GM12878 (cell line): ENCODE measurements around the gene LOXL3. TPM values are rescaled to one million over a fixed set of nuclear protein-coding genes. Genes with fewer than 3 reads are reported as not detected.

ENCODE experiments used
- ATAC-seq: fragments of 200-7000 bp; cut with Tn5 transposase; 3 replicates; pipeline ENCODE4 v1.9.1; 2020; ENCODE audit warnings: mild to moderate bottlenecking, moderate library complexity
- BruUV-seq: library from RNA; stranded (reverse); fragments of 400-500 nt; replicated peaks from 2 replicates; lab custom pipeline; 2021; lab: Mats Ljungman, UMichigan
- CTCF ChIA-PET: fragments of 300-600 bp; sonication (Branson Sonifier 250); formaldehyde crosslinking; extraction: SDS; loops from one replicate; lab custom pipeline; 2021; ENCODE audit warnings: inconsistent platforms; lab: Yijun Ruan, JAX
- POLR2A ChIA-PET: fragments of 350-600 bp; formaldehyde crosslinking; extraction: SDS; loops from one replicate; lab custom pipeline; 2021; ENCODE audit warnings: inconsistent platforms; lab: Charles Lee
- RAD21 ChIA-PET: fragments of 300-600 bp; sonication (Branson Sonifier 250); formaldehyde crosslinking; loops from one replicate; lab custom pipeline; 2023; ENCODE audit warnings: antibody characterized with exemption; ENCODE audit not compliant: unreplicated experiment; lab: Charles Lee
- SMC1A ChIA-PET: fragments of 300-600 bp; sonication (Branson Sonifier 250); formaldehyde crosslinking; loops from one replicate; lab custom pipeline; 2023; ENCODE audit not compliant: unreplicated experiment, uncharacterized antibody; lab: Charles Lee
- DNase-seq: peaks from one replicate; pipeline ENCODE4 v3.0.0-alpha.2; 2011; ENCODE audit warnings: low read depth, low spot score
- FAIRE-seq: peaks from 3 replicates; lab custom pipeline; 2011; peaks lifted over from hg19 to GRCh38; lab: Jason Lieb, UNC
- H2AFZ ChIP-seq: 2 replicates; pipeline ENCODE4 v1.6.0; 2011; ENCODE audit warnings: low read depth, low read length, control low read depth; ENCODE audit not compliant: control insufficient read depth
- H3K27ac ChIP-seq: 2 replicates; pipeline ENCODE4 v1.5.1; 2011; ENCODE audit warnings: control low read depth; ENCODE audit not compliant: control insufficient read depth, insufficient read depth
- H3K27me3 ChIP-seq, 2 experiments: replicated peaks in 1 of 2; 2 replicates each; pipeline versions ENCODE4 v1.6.0 to v1.6.1; 2011; ENCODE audit warnings: low read length in 1 of 2; ENCODE audit not compliant: control insufficient read depth in 2 of 2, insufficient read depth in 2 of 2
- H3K36me3 ChIP-seq, 2 experiments: 2 replicates each; pipeline ENCODE4 v1.5.1; 2011; ENCODE audit warnings: low read length in 1 of 2; ENCODE audit not compliant: control insufficient read depth in 2 of 2, insufficient read depth in 2 of 2
- H3K4me1 ChIP-seq: 2 replicates; pipeline ENCODE4 v1.6.1; 2011; ENCODE audit warnings: mild to moderate bottlenecking, low read length, moderate library complexity, mixed read lengths; ENCODE audit not compliant: control insufficient read depth, insufficient read depth
- H3K4me2 ChIP-seq: 2 replicates; pipeline ENCODE4 v1.6.0; 2011; ENCODE audit warnings: control low read depth; ENCODE audit not compliant: control insufficient read depth, insufficient read depth
- H3K4me3 ChIP-seq: fragments of 200-600 bp; sonication (generic); 2 replicates; pipeline ENCODE4 v1.5.1; 2016
- H3K79me2 ChIP-seq: 2 replicates; pipeline ENCODE4 v1.6.0; 2011; ENCODE audit warnings: low read length; ENCODE audit not compliant: control insufficient read depth, insufficient read depth
- H3K9ac ChIP-seq: 2 replicates; pipeline ENCODE4 v1.8.0; 2011; ENCODE audit warnings: low read length, control low read depth, mixed read lengths; ENCODE audit not compliant: control insufficient read depth, insufficient read depth
- H3K9me3 ChIP-seq: replicated peaks from 3 replicates; pipeline ENCODE4 v1.5.1; 2011; ENCODE audit warnings: mild to moderate bottlenecking, low read length; ENCODE audit not compliant: control insufficient read depth, insufficient read depth
- H4K20me1 ChIP-seq: 2 replicates; pipeline ENCODE4 v1.6.0; 2011; ENCODE audit not compliant: control insufficient read depth, insufficient read depth
- CUX1 ChIP-seq: IDR thresholded peaks from 2 replicates; pipeline ENCODE4 v1.6.1; 2012; ENCODE audit warnings: improper control_type of control experiment, low read depth, low read length; ENCODE audit not compliant: insufficient replicate concordance
- NR2C2 ChIP-seq: IDR thresholded peaks from 2 replicates; pipeline ENCODE4 v1.6.1; 2011; ENCODE audit warnings: borderline replicate concordance, low read depth; ENCODE audit not compliant: control insufficient read depth, insufficient read length
- RAD21 ChIP-seq: IDR thresholded peaks from 2 replicates; pipeline ENCODE4 v1.6.1; 2011; ENCODE audit warnings: mild to moderate bottlenecking, low read depth, low read length, moderate library complexity; ENCODE audit not compliant: insufficient read depth
- SPI1 ChIP-seq: IDR thresholded peaks from 2 replicates; pipeline ENCODE4 v1.6.1; 2011; ENCODE audit warnings: low read depth, mild to moderate bottlenecking, low read length, moderate library complexity, borderline replicate concordance; ENCODE audit not compliant: insufficient read depth
- SREBF2 ChIP-seq: IDR thresholded peaks from 2 replicates; pipeline ENCODE4 v1.6.1; 2012; ENCODE audit warnings: mild to moderate bottlenecking, low read length
- ZBTB4 ChIP-seq: fragments of 450-650 bp; formaldehyde crosslinking; IDR thresholded peaks from 2 replicates; pipeline ENCODE4 v1.4.0; 2022; ENCODE audit warnings: mild to moderate bottlenecking, moderate library complexity
- WGBS: methylation state at CpG from one replicate; pipeline ENCODE4 v1.1.6; 2016; ENCODE audit warnings: low lambda C conversion rate; ENCODE audit not compliant: insufficient replicate concordance, insufficient coverage; ENCODE audit errors: missing lambda C conversion rate; 5-methylcytosine and 5-hydroxymethylcytosine counted together
- in situ Hi-C: fragments of 300-500 bp; cut with MboI; formaldehyde crosslinking; loops from 9 replicates; pipeline ENCODE4 v1.14.3; 2018; ENCODE audit warnings: mixed read lengths
- intact Hi-C: fragments of 100-400 bp; cut with micrococcal nuclease; formaldehyde crosslinking; loops from one replicate; pipeline ENCODE4 v1.14.2; 2022; ENCODE audit not compliant: unreplicated experiment
- polyA plus RNA-seq, 11 experiments: library from polyadenylated mRNA; depleted of rRNA in 4 of 11; unstranded in 6 of 11; stranded (reverse) in 5 of 11; fragments of >200 nt; fragmentation: Nextera tagmentation in 4 of 11; fragmentation: Illumina TruSeq in 1 of 11; extraction: Ambion mirVana in 4 of 11; extraction: Trizol in 1 of 11; gene quantifications; 1 replicate in 1 of 11; 2 replicates in 10 of 11; pipeline versions ENCODE4 v1.2.1 to v1.2.3, GENCODE V29; 2011 to 2016; ENCODE audit warnings: inconsistent platforms in 2 of 11, missing spikeins in 2 of 11, low read depth in 1 of 11
- total RNA-seq, 4 experiments: library from RNA; depleted of rRNA in 3 of 4; stranded (reverse); fragments of >200 nt in 3 of 4; fragmentation: Illumina TruSeq in 1 of 4; extraction: Trizol in 1 of 4; gene quantifications; 2 replicates each; pipeline versions ENCODE4 v1.2.1 to v1.2.3, GENCODE V29; 2013 to 2021

LOXL3 gene
- total and polyA plus RNA-seq, 10 of the 15 experiments (the other 5 are each of a cell fraction or from before 2014, with no cell fraction given): 6.2 to 40.9 (median 23.3) TPM

DNA sequence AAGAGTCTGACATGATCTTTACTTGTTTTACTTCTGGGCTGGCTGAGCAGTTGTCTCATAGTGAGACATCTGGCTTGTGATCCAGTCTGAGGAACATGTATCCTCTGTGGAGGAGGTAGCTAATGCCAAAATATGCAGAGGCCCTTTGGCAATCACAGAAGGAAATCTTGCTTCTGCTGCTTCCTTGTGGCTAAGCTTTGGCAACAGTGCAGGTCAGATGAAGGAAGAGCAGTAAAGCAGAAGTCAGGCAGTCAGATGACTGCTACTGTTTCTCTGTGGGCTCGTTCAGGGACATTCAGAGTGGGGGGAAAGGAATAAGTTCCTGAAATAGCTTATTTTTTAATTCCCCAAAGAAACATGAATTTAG is 23.1 kb upstream of the LOXL3 start:
- no peaks in the 10 kb centered on the region for H4K20me1 ChIP-seq

DNA sequence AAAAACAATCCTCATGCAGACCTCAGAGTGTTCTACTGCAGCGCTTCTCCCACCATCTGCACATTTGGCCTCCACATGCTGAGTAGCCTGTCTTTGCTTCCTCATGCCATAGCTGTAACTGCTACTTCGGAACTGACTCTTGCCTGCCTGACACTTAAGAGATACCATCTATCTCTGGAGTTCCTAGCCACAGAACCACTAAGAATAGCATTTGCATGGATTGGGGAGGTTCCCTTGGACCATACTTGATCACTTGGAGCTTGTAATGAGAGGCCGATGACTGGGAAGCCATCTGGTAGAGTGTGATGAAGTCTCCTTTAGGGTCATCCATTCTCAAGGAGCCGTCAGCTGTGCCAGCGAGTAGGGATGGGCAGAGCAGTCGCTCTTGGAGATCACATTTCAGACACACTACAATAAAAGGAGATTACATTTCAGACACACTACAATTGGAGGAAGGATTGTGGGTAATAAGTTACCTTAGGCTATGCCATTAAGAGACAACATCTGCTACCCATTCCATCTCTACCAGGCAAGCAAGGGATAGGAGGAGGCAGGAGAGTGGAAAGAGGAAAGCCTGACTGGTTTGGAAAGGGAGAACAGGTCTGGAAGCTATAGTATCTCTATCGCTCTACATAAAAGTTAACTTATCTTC is 22.6 kb upstream of the LOXL3 start:
- POLR2A ChIA-PET: interaction anchor here (0.6 to 25.0 kb wide), 11 partner anchors 8 to 358 kb away, joined by 3 to 441 read pairs (median 5); partner anchors contain the start of genes AUP1, DOK1, HTRA2 and LOXL3
- H4K20me1 ChIP-seq: no peaks in the 10 kb centered on the region
- H3K9ac ChIP-seq: no peak overlapping the region
- H3K36me3 ChIP-seq: no peaks in the 10 kb centered on the region
- RAD21 ChIA-PET: interaction anchor here (1.0 to 10.3 kb wide), 10 partner anchors 9 to 136 kb away, joined by 3 to 152 read pairs (median 6); partner anchors contain the start of gene LOXL3
- H3K9me3 ChIP-seq: no peaks in the 10 kb centered on the region
- ATAC-seq (no peak), DNase-seq (no peak), FAIRE-seq (no peak)
- peaks cover 57% of the 10 kb centered on the region for H3K4me1 ChIP-seq
- no peak overlapping the region for H3K4me3 ChIP-seq
- CTCF ChIA-PET: interaction anchor here (1.0 to 17.4 kb wide), 10 partner anchors 9 to 101 kb away, joined by 3 to 281 read pairs (median 5); partner anchors contain the start of genes AUP1, CCDC142, HTRA2 and PCGF1
- no peak overlapping the region for H3K4me2 ChIP-seq
- in situ Hi-C loops: no loop called here
- 0 out of 2 replicates have a peak overlapping the region, but pooled peaks have one; percentile 67 for H3K27ac ChIP-seq
- H3K79me2 ChIP-seq: no peaks in the 10 kb centered on the region
- H3K27me3 ChIP-seq: no peaks in the 10 kb centered on the region
- peak overlapping the region; percentile 31 for H2AFZ ChIP-seq
- SMC1A ChIA-PET: interaction anchor here (0.7 to 16.6 kb wide), 14 partner anchors 10 to 480 kb away, joined by 3 to 371 read pairs (median 6); partner anchors contain the start of genes AUP1, CCDC142, HTRA2 and INO80B
- intact Hi-C loops: no loop called here
- no TSS peak for BruUV-seq
- 98% methylated on average over 7 of the region's 7 CpGs for WGBS
- TF ChIP-seq CUX1: no peak
- TF ChIP-seq ZBTB4 (CRISPR knock-in tag): no peak

More for the DNA sequence above, 23.1 kb upstream of the LOXL3 start:
- H3K36me3 ChIP-seq: no peaks in the 10 kb centered on the region
- DNase-seq: no peak
- ATAC-seq: no peak
- H3K27ac ChIP-seq: peak overlapping the region; percentile 67; the same call in 1 of the 2 replicates
- intact Hi-C loops (no loop called here), in situ Hi-C loops (no loop called here)
- no peaks in the 10 kb centered on the region for H3K9me3 ChIP-seq
- no peak overlapping the region for H3K4me3 ChIP-seq
- peak overlapping the region; percentile 21 for H3K4me2 ChIP-seq
- TF ChIP-seq SREBF2 (no peak), SPI1 (peak; percentile 66), RAD21 (peak; percentile 15; the same call in 1 of the 2 replicates), NR2C2 (no peak)
- H3K27me3 ChIP-seq: no peaks in the 10 kb centered on the region
- H3K4me1 ChIP-seq: peaks cover 52% of the 10 kb centered on the region
- H2AFZ ChIP-seq: peak overlapping the region; percentile 31
- RAD21 ChIA-PET: interaction anchor here (0.8 to 10.3 kb wide), 14 partner anchors 9 to 136 kb away, joined by 3 to 152 read pairs (median 4); partner anchors contain the start of genes AUP1, HTRA2, INO80B and LOXL3
- CTCF ChIA-PET: interaction anchor here (0.7 to 17.4 kb wide), 14 partner anchors 10 to 102 kb away, joined by 3 to 281 read pairs (median 3); partner anchors contain the start of genes AUP1, CCDC142, HTRA2 and PCGF1
- no TSS peak for BruUV-seq
- H3K79me2 ChIP-seq: no peaks in the 10 kb centered on the region
- WGBS: 0% methylated on average over 1 of the region's 1 CpG
- no peak overlapping the region for H3K9ac ChIP-seq
- POLR2A ChIA-PET: interaction anchor here (0.9 to 25.0 kb wide), 12 partner anchors 8 to 108 kb away, joined by 3 to 441 read pairs (median 4); partner anchors contain the start of genes AUP1, DOK1, HTRA2 and LOXL3
- SMC1A ChIA-PET: interaction anchor here (0.7 to 16.6 kb wide), 15 partner anchors 10 to 479 kb away, joined by 3 to 371 read pairs (median 5); partner anchors contain the start of genes AUP1, CCDC142, HTRA2 and INO80B
- no peak for FAIRE-seq
